Naive thymus-derived CD4-positive, alpha-beta T cell (primary cell): Measurements from ENCODE around the gene ZBTB37. TPM values are rescaled to one million over a fixed set of nuclear protein-coding genes. Genes with fewer than 3 reads are reported as not detected.
"Not testable (repeated sequence)": the region's sequence is repeated elsewhere in the genome, so short reads cannot be mapped to it uniquely, and the experiment has no call there.

Experiments used
- ATAC-seq: fragments of 150-1000 bp; cut with Tn5 transposase; 2 replicates; pipeline ENCODE4 v1.10.0; 2021; ENCODE audit warnings: mild to moderate bottlenecking, moderate library complexity
- CTCF ChIA-PET: fragments of 350-600 bp; sonication (Branson Sonifier 250); formaldehyde crosslinking; loops from one replicate; lab custom pipeline; 2021; ENCODE audit warnings: antibody characterized with exemption; lab: Charles Lee
- POLR2A ChIA-PET: fragments of 350-600 bp; sonication (Branson Sonifier 250); formaldehyde crosslinking; loops from one replicate; lab custom pipeline; 2021; ENCODE audit warnings: antibody characterized with exemption, inconsistent platforms; lab: Charles Lee
- DNase-seq, 9 donors: peaks; one replicate each; pipeline versions ENCODE4 v3.0.0 to v3.0.0-alpha.2; 2020 to 2022; ENCODE audit warnings: mixed read lengths in 1 of 9
- H3K27ac ChIP-seq: one replicate; pipeline ENCODE4 v1.7.0; 2013; ENCODE audit warnings: mild to moderate bottlenecking, low read depth, low read length, moderate library complexity
- H3K27me3 ChIP-seq, 2 donors: one replicate each; pipeline ENCODE4 v1.7.0; 2013; ENCODE audit warnings: low read length in 2 of 2, mild to moderate bottlenecking in 2 of 2, moderate library complexity in 2 of 2; ENCODE audit not compliant: control insufficient read depth in 2 of 2, insufficient read depth in 2 of 2
- H3K36me3 ChIP-seq, 3 experiments: 1 replicate in 2 of 3; 2 replicates in 1 of 3; pipeline ENCODE4 v1.7.0; 2013; ENCODE audit warnings: low read length in 3 of 3, mild to moderate bottlenecking in 3 of 3, moderate library complexity in 1 of 3; ENCODE audit not compliant: insufficient read depth in 3 of 3, control insufficient read depth in 2 of 3
- H3K4me1 ChIP-seq, 2 donors: one replicate each; pipeline ENCODE4 v1.7.0; 2013; ENCODE audit warnings: low read length in 2 of 2, mild to moderate bottlenecking in 2 of 2, moderate library complexity in 1 of 2; ENCODE audit not compliant: control insufficient read depth in 2 of 2, insufficient read depth in 2 of 2
- H3K4me3 ChIP-seq: 2 replicates; pipeline ENCODE4 v1.7.0; 2013; ENCODE audit warnings: mild to moderate bottlenecking, low read length
- H3K9me3 ChIP-seq, 3 experiments: 1 replicate in 2 of 3; 2 replicates in 1 of 3; pipeline ENCODE4 v1.7.0; 2013; ENCODE audit warnings: low read length in 3 of 3; ENCODE audit not compliant: control insufficient read depth in 2 of 3
- H3K27ac Mint-ChIP-seq, 9 donors: one replicate each; pipeline ENCODE4 v1.8.0; 2020 to 2022; ENCODE audit warnings: mixed read lengths in 9 of 9, mild to moderate bottlenecking in 8 of 9, moderate library complexity in 5 of 9, inconsistent platforms in 2 of 9
- H3K27me3 Mint-ChIP-seq, 5 donors: one replicate each; pipeline ENCODE4 v1.8.0; 2021 to 2022; ENCODE audit warnings: mixed read lengths in 5 of 5, mild to moderate bottlenecking in 1 of 5
- H3K36me3 Mint-ChIP-seq, 5 donors: one replicate each; pipeline ENCODE4 v1.8.0; 2020 to 2022; ENCODE audit warnings: mixed read lengths in 5 of 5, mild to moderate bottlenecking in 3 of 5, inconsistent platforms in 1 of 5
- H3K4me1 Mint-ChIP-seq, 7 donors: one replicate each; pipeline ENCODE4 v1.8.0; 2020 to 2022; ENCODE audit warnings: mixed read lengths in 7 of 7, mild to moderate bottlenecking in 3 of 7, inconsistent platforms in 1 of 7
- H3K4me3 Mint-ChIP-seq, 10 donors: one replicate each; pipeline ENCODE4 v1.8.0; 2020 to 2022; ENCODE audit warnings: mild to moderate bottlenecking in 10 of 10, mixed read lengths in 10 of 10, moderate library complexity in 6 of 10, inconsistent platforms in 2 of 10
- H3K9me3 Mint-ChIP-seq, 11 donors: one replicate each; pipeline ENCODE4 v1.8.0; 2020 to 2022; ENCODE audit warnings: mixed read lengths in 11 of 11, mild to moderate bottlenecking in 4 of 11, inconsistent platforms in 1 of 11, moderate library complexity in 1 of 11
- intact Hi-C, 2 donors: fragments of 100-400 bp; cut with micrococcal nuclease; formaldehyde crosslinking; loops; one replicate each; pipeline ENCODE4 v1.15.1; 2023
- polyA plus RNA-seq, 2 donors: library from polyadenylated mRNA; unstranded; fragments of 300-500 nt; fragmentation: Illumina TruSeq; gene quantifications; one replicate each; pipeline ENCODE4 v1.2.3, GENCODE V29; 2021
- total RNA-seq, 6 experiments: library from RNA in 5 of 6; stranded (reverse) in 5 of 6; gene quantifications; 1 replicate in 5 of 6; 2 replicates in 1 of 6; pipeline ENCODE4 v1.2.3 and lab custom pipeline; 2021 to 2026

ZBTB37 gene
- total and polyA plus RNA-seq, 7 experiments from 2014 or later: 2.1 to 30.3 (median 21.1) TPM

DNA sequence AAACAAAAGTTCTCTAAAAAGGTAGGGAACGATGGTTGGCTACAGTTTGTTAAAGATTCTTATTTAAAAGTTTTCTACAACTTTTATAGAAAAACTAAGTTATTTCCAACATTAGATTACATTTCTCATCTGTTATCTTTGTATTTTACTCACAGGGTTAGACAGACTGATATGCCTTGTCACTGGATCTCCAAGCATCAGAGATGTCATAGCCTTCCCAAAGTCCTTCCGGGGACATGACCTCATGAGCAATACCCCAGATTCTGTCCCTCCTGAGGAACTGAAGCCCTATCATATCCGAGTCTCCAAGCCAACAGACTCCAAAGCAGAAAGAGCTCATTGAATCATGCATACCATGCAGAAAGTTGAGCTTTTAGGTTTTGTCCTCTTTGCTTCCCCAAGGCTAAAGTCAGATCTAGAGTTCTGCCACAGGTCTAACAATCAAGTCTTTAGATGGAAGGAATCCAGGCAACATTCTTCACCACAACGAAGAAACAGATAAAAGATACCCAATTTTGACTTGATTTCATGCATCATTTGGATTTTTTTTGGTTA is 10.7 kb upstream of the ZBTB37 start:
- Histone ChIP-seq H3K36me3 (peaks cover 0 to 54% (median 13%) of the 10 kb centered on the region in 3 experiments), H3K27ac (no peak overlapping the region), H3K4me3 (no peak overlapping the region), H3K9me3 (no peaks in the 10 kb centered on the region), H3K4me1 (no peaks in the 10 kb centered on the region), H3K27me3 (no peaks in the 10 kb centered on the region)
- peaks cover 9 to 39% (median 24%) of the 10 kb centered on the region in 5 donors for H3K36me3 Mint-ChIP-seq
- ChIA-PET CTCF (no interaction called here), POLR2A (no interaction called here)
- H3K27ac Mint-ChIP-seq: peak overlapping the region in 6 of 9 donors; percentile 26 to 72 (median 60)
- no peaks in the 10 kb centered on the region for H3K9me3 Mint-ChIP-seq
- H3K4me1 Mint-ChIP-seq: peaks cover 0 to 5% (median 2%) of the 10 kb centered on the region in 7 donors
- intact Hi-C loops: no loop called here
- DNase-seq (no peak), ATAC-seq (no peak)
- no peaks in the 10 kb centered on the region for H3K27me3 Mint-ChIP-seq
- H3K4me3 Mint-ChIP-seq: no peak overlapping the region

DNA sequence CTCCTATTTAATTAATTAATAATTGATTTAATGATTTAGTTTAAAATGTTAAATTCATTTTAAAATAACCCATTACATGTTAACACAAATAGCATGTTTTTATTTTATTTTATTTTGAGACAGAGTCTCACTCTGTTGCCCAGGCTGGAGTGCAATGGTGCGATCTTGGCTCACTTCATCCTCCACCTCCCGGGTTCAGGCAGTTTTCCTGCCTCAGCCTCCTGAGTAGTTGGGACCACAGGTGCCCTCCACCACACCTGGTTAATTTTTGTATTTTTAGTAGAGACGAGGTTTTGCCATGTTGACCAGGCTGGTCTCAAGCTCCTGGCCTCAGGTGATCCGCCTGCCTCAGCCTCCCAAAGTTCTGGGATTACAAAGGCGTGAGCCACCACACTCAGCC is 8.6 kb upstream of the ZBTB37 start:
- POLR2A ChIA-PET: interaction anchor here (1.1 kb wide), 1 partner anchor 9 kb away, joined by 3 read pairs; the partner anchor contains the start of gene ZBTB37

DNA sequence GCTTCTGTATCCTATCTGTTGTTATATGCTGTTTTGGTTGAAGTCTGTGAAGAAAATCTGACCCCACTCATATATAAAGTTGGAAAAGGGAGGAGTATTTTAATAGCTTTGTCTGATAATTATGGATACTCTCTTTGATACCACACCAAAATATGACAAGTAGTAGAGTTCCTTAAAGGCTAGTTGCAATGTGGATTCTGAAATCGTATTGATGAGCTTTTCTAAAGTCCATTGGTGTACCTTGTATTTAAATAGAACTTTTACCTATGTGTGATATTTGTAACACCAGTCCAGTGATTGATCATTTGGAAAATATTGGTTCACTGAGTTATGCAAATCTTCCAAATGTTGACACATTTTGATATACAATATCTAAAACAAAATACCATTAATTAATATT is 8.1 kb upstream of the ZBTB37 start:
- H3K27me3 Mint-ChIP-seq: no peaks in the 10 kb centered on the region
- H3K9me3 Mint-ChIP-seq: no peaks in the 10 kb centered on the region
- peak overlapping the region in 6 of 9 donors; percentile 0 to 62 (median 33) for H3K27ac Mint-ChIP-seq
- intact Hi-C loops: no loop called here
- peaks cover 9 to 19% (median 13%) of the 10 kb centered on the region in 7 donors for H3K4me1 Mint-ChIP-seq
- no peak overlapping the region for H3K4me3 Mint-ChIP-seq
- H3K36me3 Mint-ChIP-seq: peaks cover 20 to 49% (median 37%) of the 10 kb centered on the region in 5 donors
- Histone ChIP-seq H3K36me3 (peaks cover under 1 to 64% (median 19%) of the 10 kb centered on the region in 3 experiments), H3K4me3 (no peak overlapping the region), H3K9me3 (no peaks in the 10 kb centered on the region), H3K27ac (no peak overlapping the region), H3K27me3 (no peaks in the 10 kb centered on the region), H3K4me1 (peaks cover 0 to 14% of the 10 kb centered on the region in 2 donors)
- DNase-seq (no peak), ATAC-seq (no peak)
- CTCF ChIA-PET: no interaction called here
- POLR2A ChIA-PET: interaction anchor here (1.1 kb wide), 1 partner anchor 8 kb away, joined by 3 read pairs; the partner anchor contains the start of gene ZBTB37

More for the DNA sequence above, 8.6 kb upstream of the ZBTB37 start:
- H3K4me3 Mint-ChIP-seq, H3K27me3 ChIP-seq, H3K4me3 ChIP-seq, H3K9me3 ChIP-seq, H3K4me1 ChIP-seq, intact Hi-C loops, H3K27me3 Mint-ChIP-seq, ATAC-seq, CTCF ChIA-PET, H3K9me3 Mint-ChIP-seq, DNase-seq, H3K27ac ChIP-seq: not testable (repeated sequence)
- peaks cover 17 to 49% (median 33%) of the 10 kb centered on the region in 5 donors for H3K36me3 Mint-ChIP-seq
- H3K27ac Mint-ChIP-seq: peak overlapping the region in 1 of 9 donors; percentile 43
- H3K36me3 ChIP-seq: peaks cover 3 to 59% (median 19%) of the 10 kb centered on the region in 3 experiments
- peaks cover 6 to 15% (median 8%) of the 10 kb centered on the region in 7 donors for H3K4me1 Mint-ChIP-seq

DNA sequence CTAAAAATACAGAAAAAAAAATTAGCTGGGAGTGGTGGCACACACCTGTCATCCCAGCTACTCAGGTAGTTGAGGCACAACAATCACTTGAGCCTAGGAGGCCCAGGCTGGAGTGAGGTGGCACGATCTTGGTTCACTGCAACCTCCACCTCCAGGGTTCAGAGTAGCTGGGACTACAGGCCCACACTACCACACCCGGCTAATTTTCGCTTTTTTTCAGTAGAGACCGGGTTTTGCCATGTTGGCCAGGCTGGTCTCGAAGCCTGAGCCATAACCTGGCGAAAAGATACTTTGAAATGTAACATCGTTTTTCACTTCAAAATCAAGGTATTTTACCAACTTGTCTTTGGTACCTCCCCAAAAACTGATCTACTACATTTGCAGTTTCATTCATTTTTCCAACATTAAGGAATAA is 6.4 kb upstream of the ZBTB37 start:
- POLR2A ChIA-PET: interaction anchor here (0.6 kb wide), 1 partner anchor 388 kb away, joined by 3 read pairs; no protein-coding TSS in a partner anchor
- DNase-seq: no peak
- H3K36me3 Mint-ChIP-seq: peaks cover 21 to 55% (median 42%) of the 10 kb centered on the region in 5 donors

DNA sequence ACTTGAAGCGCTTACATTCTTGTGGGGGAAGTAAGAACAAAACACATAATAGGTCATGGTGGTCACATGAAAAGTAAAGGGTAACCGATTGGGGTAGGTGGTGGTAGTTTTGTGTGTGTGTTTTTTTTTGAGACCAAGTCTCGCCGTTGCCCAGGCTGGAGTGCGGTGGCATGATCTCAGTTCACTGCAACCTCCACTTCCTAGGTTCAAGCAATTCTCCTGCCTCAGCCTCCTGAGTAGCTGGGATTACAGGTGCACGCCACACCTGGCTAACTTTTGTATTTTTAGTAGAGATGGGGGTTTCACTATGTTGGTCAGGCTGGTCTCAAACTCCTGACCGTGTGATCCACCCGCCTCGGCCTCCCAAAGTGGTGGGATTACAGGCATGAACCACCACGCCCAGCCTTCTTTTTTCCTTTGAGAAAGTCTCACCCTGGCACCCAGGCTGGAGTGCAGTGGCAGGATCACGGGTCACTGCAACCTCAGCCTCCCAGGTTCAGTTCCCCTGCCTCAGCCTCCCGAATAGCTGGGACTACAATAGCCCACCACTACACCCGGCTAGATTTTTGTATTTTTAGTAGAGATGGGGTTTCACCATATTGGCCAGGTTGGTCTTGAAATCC is 5.9 kb upstream of the ZBTB37 start:
- H3K27me3 ChIP-seq, CTCF ChIA-PET: not testable (repeated sequence)

More for the DNA sequence above, 6.4 kb upstream of the ZBTB37 start:
- Histone ChIP-seq H3K36me3 (peaks cover 3 to 59% (median 19%) of the 10 kb centered on the region in 3 experiments), H3K27ac (no peak overlapping the region), H3K9me3 (no peaks in the 10 kb centered on the region), H3K27me3 (no peaks in the 10 kb centered on the region), H3K4me1 (peaks cover 15 to 31% of the 10 kb centered on the region in 2 donors), H3K4me3 (no peak overlapping the region)
- Mint-ChIP-seq H3K9me3 (no peaks in the 10 kb centered on the region), H3K27me3 (no peaks in the 10 kb centered on the region), H3K27ac (peak overlapping the region in 2 of 9 donors; percentile 4 to 29), H3K4me3 (no peak overlapping the region), H3K4me1 (peaks cover 23 to 36% (median 29%) of the 10 kb centered on the region in 7 donors)
- no peak for ATAC-seq
- intact Hi-C loops: no loop called here
- CTCF ChIA-PET: no interaction called here

DNA sequence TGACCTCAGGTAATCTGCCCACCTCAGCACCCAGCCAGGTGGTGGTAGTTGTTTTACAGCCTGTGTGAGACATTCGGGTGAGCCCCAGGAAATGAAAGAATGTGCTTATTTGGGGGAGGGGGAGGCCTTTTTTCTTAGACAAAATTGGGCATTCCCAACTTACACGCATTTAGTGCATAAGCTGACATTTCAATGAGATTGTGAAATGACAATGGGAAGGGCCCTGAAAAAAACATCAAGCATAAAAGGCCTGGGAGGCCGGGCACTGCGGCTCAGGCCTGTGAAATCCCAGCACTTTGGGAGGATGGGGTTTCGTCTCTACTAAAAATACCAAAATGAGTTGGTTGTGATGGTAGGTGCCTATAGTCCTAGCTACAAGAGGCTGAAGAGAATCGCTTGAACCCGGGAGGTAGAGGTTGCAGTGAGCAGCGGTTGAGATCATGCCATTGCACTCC is 5.4 kb upstream of the ZBTB37 start:
- Mint-ChIP-seq H3K4me1 (peaks cover 26 to 41% (median 35%) of the 10 kb centered on the region in 7 donors), H3K27ac (peak overlapping the region in 3 of 9 donors; percentile 4 to 69 (median 23)), H3K4me3 (no peak overlapping the region), H3K36me3 (peaks cover 16 to 53% (median 43%) of the 10 kb centered on the region in 5 donors), H3K9me3 (peaks cover 0 to 3% (median 0%) of the 10 kb centered on the region in 11 donors), H3K27me3 (peaks cover 0 to 1% (median 0%) of the 10 kb centered on the region in 5 donors)
- H3K27ac ChIP-seq: no peak overlapping the region
- no peak overlapping the region for H3K4me3 ChIP-seq
- ChIA-PET CTCF (interaction anchor here (0.6 kb wide), 1 partner anchor 149 kb away, joined by 3 read pairs; no protein-coding TSS in a partner anchor), POLR2A (interaction anchor here (2.1 kb wide), 1 partner anchor 38 kb away, joined by 7 read pairs; the partner anchor contains the start of genes CENPL and DARS2)
- peaks cover 19 to 33% of the 10 kb centered on the region in 2 donors for H3K4me1 ChIP-seq
- ATAC-seq (no peak), DNase-seq (no peak)
- H3K36me3 ChIP-seq: peaks cover 3 to 48% (median 19%) of the 10 kb centered on the region in 3 experiments
- intact Hi-C loops: no loop called here
- H3K9me3 ChIP-seq: no peaks in the 10 kb centered on the region
- H3K27me3 ChIP-seq: no peaks in the 10 kb centered on the region

More for the DNA sequence above, 5.9 kb upstream of the ZBTB37 start:
- H3K4me3 ChIP-seq, DNase-seq, H3K27ac ChIP-seq, H3K9me3 Mint-ChIP-seq, POLR2A ChIA-PET, H3K27me3 Mint-ChIP-seq, H3K4me3 Mint-ChIP-seq, H3K9me3 ChIP-seq, ATAC-seq, intact Hi-C loops: not testable (repeated sequence)
- peaks cover 26 to 38% (median 35%) of the 10 kb centered on the region in 7 donors for H3K4me1 Mint-ChIP-seq
- H3K27ac Mint-ChIP-seq: peak overlapping the region in 3 of 9 donors; percentile 4 to 29 (median 19)
- H3K36me3 Mint-ChIP-seq: peaks cover 21 to 58% (median 43%) of the 10 kb centered on the region in 5 donors
- H3K36me3 ChIP-seq: peaks cover 3 to 54% (median 19%) of the 10 kb centered on the region in 3 experiments
- H3K4me1 ChIP-seq: peaks cover 19 to 33% of the 10 kb centered on the region in 2 donors
